SKM-1 (cell line): ENCODE data around the gene NEDD4L.

Experiments
- DNase-seq: peaks from one replicate; lab custom pipeline; 2025; ENCODE audit not compliant: unreplicated experiment; lab: John Stamatoyannopoulos, UW

NEDD4L gene

DNA sequence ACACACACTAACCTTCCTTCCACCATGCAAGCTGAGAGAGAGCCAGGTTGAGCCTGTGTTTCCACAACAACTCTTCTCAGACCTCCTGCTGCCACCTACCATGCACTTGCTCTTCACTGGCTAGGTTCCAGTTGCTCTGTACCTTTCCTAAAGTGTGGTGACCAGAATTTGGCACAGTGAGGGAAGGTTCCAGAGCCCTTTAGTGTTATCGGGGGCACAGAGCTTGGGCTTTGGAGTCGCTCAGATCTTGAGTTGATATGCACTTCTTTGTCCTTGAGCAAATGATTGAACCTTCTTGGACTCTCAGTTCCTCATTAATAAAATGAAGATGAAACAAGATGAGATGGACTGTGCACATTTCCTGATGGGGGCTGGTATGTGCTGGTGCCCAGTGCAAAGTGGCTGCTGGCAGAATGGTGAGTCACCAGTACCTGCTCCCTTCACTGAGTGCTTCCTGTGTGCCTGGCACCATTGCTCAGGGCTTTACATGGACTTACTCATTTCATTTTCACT, 47.1 kb downstream of the NEDD4L start:
- no peak for DNase-seq

DNA sequence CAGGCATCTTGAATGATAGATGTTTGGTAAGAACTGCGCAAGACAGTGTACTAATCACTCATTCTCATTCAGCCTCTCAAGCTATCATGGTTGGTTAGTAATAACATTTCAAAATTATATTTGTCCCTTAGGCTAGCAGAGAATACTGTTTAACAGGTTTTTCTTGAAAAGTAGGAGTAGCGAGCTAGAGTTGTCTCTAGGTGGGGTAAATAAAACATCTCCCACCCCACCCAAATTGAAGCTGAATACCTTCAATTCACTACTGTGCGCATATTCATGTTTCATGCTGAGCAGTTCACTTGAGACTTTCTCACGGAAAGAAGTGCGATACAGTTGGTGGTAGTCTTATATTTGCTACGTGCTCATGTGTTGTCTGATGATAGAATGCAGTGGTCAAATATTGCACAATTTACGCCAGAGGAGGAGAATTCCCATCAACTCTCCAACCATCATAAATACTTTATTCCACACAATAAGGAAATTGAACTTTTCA, 49.3 kb downstream of the NEDD4L start:
- DNase-seq: no peak

DNA sequence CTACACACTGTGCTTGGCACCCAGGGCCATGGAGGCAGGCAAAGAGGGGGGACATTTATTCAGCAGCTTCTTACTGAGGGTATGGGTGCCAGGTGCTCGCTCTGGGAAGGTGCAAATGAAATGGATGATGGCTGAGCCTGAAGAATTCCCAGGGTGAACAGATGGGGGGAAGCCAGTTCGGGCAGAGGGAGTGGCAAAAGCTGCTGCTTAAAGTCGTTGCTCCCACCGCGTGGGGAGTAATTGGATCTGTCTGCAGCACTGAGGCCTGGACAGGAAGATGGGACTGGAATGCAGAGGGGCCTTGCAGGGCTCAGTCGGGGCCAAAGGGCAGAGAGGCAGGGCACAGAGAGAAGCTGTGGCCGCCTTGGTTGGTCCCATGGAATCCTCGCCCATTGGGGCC, 51.2 kb downstream of the NEDD4L start:
- DNase-seq: no peak

DNA sequence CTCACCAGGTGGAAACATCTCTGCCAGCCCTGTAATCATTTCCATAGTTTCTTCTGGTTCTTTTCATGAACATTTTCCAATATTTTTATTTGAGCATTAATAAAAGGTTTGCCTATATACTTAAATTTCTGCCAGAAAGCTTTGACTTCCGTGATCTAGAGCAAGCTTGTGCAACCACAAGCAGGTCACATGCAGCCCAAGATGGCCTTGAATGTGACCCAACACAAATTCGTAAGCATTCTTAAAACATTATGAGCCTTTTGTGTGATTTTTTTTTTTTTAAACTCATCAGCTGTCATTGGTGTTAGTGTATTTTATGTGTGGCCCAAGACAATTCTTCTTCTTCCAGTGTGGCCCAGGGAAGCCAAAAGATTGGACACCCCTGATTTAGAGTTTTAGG, 51.6 kb downstream of the NEDD4L start:
- DNase-seq: no peak

DNA sequence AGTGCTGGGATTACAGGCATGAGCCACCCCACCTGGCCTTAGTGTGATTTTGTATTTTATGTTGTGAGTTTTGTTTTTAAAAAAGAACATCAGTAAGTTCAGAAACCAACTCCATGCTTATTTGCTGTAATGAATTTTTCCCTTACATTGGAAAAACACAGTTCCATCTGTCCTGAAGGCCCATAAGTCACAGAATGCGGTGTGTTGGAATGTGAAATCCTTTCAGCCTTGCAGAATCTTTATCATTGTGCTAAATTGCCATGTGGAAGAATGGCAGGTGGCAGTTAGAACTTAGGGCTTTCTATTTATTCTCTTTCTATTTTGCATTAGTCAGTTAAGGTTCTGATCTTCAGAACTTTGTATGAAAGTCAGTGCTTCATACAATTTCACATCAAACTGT, 52.6 kb downstream of the NEDD4L start:
- DNase-seq: no peak

DNA sequence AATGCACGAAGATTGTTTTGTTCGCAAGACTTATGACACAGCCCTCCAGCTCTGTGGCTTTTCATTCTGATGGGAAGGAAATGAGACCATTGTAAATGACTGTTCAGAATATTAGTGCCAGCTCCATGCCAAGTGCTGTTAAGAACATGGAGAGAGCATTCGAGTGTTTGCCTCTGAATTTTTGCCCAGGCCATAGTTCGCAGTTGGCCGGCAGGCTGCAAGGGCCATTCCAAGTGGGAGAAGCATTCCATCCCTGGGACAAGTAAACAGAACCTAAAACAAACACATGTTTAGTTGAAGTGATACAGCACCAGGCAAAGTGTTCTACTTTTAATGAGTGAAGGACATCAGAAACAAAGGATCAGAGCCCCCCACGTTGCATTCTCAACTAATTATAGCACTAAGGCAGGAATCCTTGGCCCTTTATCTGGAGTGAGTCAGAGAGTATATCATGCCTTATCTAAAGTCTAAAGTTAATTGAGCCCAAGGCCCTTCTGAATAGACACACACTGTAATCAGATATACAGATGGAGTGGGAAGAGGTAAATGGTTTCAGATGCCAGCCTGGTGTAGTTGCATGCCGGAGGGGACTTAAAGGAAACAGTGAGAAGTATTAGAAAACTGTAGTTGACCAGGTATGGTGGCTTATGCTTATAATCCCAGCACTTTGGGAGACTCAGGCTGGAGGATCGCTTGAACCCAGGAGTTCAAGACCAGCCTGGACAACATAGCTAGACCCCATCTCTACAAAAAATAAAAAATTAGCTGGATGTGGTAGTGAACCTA, 53.3 kb downstream of the NEDD4L start:
- no peak for DNase-seq

DNA sequence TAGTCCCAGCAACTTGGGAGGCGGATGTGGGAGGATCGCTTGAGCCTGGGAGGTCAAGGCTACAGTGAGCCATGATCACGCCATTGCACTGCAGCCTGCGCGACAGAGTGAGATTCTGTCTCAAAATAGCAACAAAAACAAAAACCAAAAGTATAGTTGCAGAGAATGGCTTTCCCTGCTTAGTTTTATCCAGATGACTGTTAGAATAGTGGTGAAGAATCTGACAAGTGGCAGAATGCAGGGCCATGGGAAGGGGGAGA, 53.8 kb downstream of the NEDD4L start:
- no peak for DNase-seq

DNA sequence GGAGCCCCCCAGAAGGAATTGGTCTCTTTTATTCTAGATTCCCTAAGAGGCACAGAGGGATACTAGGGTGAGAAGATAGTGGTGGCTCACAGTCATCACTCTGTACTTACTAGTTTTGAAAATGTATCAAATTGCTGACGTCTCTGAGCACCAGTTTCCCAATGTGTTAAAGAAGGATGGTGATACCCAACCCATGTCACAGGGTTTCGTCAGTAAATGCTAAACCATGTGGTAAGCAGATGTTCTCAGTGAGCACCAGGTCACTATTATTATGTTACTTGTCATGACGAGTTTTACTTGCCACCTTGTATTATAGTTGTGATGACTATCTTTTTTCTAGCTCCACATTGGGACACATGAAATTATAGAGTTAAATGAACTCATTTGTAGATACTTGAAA, 54.7 kb downstream of the NEDD4L start:
- no peak for DNase-seq

DNA sequence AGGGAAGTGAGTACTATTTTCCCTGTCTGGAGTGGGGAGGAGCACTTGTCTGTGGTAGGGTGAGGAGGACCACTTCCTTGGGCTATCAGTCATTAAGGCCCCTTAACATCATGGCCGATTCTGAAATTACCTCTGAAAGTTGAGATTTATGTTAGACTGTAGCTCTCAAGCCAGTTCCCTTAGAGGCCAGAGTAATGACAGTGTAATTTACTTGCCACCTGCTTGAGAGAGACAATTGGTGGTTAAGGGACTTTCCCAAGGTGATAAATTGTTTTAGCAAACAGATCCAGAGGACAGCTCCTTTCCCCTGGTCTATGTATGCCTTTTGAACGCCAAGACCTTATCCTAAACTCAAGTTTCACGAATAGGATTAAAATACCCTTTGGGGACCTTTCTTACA, 56.1 kb downstream of the NEDD4L start:
- no peak for DNase-seq

DNA sequence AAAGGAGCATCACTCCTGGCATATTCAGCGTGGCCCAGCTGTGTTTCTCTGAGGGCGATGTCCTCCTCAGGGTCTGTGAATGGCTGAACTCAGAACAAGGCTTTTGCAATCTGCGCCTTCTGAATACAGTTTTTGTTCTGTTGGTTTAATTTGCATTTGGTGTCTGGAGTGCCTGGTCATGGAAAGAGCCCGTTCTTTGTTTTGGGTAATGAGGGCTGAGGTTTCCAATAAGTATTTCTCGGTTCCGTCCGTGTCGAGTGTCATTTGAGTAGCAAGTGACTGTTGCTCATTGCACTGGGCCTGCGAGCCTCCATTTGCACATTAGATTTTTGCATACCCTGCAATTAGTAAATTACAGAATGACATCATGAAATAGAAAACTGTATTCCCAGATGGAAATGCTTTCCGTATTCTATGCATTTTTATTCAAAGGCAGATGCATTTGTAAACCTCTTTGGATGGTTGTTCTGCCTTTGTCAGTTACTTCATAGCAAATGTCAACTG, 57.3 kb downstream of the NEDD4L start:
- DNase-seq: no peak

DNA sequence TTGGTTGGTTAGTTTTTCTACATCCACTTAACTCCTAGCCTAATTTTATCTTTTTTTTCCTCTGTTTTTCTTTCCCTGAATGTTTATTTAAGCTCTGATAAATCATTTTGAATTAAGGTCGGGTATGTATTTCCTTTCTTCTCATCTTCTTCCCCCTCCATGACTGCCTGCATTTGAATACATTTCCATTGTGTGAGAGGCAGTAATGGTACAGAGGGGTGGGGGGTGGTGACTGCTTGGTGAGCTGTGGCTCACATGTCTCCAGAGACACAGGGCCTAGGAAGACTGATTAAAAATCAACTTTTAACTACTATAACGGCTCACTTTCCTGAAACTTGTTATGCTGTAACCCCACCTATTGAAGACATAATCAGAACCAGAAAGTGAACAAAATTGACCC, 58.0 kb downstream of the NEDD4L start:
- DNase-seq: no peak

DNA sequence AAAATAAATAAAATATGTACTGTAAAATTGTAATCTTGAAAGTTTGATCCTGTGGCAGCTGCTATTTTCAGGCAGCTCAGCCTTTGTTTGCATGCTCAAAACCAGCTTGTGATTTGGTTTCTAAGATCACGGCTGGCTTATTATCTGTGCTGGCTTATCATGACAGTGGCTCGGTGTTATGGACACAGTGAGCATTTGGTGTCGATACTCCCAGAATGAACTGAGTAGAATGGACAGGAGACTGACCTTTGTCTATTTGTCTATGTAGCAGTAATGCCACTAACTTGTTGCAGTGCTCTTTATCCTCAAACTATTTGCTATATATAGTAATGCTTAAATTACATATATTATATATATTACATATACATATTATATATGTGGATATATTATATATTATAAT, 58.8 kb downstream of the NEDD4L start:
- no peak for DNase-seq

DNA sequence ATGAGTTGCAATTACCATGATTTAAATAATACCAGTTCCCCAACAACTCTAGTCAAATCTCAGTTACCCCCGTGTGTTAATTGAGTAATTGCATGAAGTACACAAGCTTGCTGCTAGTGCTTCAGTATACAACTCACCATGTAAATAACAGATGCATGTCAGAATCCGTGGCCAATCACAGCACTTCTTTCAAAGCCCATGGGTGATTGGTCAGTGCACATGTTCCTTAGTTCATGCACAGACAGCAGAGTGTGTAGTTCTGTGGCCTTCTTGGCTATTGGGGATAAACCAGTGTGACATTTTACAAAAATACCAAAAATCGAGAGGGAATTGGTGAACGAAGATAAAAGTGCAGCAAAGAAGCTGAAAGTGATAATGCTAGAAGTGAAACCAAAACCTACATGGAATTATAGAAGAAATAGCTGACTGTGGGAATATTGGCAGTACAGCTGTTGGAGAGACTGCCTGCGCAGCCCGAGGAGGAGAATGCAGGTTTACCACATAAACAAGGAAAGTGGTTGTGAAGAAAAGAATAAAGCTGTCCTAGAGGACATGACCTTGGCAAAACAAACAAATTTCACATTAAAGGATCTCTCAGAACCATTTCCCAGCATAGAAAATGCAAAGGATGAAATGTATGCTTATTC, 59.4 kb downstream of the NEDD4L start:
- DNase-seq: no peak

DNA sequence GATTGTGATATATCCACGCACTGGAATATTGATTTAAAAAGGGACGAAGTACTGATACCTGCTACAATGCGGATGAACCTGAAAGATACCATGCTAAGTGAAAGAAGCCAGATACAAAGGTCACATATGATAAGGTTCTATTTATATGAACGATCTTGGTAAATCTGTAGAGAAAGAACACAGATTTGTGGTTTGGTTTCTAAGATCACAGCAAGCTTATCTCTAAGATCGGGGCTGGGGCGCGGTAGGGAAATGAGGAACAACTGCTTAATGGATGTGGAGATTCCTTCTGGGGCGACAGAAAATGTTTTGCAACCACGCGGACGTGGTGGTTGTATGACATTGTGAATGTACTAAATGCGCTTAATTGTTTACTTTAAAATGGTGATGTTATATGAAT, 60.1 kb downstream of the NEDD4L start:
- DNase-seq: no peak

DNA sequence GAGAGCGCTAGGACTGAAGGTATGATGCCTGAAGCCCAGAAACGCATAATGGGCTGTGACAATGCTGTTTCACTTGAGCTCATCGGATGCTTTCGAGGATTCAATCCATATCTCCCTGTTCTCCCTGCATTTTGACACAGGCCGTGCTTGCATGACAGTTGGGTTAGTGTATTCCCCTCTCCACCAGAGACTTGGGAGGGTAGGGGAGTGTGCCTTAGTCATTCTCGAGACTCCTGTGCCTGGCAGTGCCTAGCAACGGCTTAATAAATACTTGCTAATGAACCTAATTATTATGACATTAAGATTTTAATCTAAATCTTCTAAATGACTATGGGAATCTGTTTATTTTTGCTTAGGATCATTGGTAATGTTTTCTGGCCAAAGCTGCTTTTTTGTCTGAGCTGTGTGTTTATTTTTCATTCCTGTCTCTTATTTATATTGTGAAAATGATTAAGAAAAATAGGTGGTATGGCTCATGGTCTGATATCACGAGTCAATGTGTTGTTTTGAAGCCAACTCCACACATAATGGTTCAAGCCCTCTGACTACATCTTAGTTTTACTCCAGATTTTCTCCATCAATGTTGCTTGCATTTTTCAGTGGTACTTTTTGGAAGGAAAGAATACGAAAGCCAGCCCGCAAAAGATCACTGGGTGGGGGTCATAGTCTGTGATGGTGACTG, 61.3 kb downstream of the NEDD4L start:
- no peak for DNase-seq

DNA sequence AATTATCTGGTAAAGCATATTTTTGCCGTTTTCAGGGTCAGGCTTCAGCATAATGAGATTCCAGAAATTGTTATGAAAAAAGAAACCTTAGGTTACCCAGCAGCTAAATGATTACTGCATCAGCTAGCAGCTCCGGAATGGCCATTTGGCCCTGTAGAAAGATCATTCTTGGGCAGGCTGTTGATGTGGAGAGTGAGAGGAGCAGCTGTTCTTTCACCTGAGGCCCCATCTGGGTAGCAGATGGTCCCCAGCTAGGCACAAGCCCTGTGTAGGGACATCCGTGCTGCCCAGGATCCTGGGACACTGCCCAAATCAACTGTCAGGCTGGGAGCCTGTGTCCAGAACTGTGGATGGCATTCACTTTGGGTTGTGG, 61.8 kb downstream of the NEDD4L start:
- DNase-seq: no peak

DNA sequence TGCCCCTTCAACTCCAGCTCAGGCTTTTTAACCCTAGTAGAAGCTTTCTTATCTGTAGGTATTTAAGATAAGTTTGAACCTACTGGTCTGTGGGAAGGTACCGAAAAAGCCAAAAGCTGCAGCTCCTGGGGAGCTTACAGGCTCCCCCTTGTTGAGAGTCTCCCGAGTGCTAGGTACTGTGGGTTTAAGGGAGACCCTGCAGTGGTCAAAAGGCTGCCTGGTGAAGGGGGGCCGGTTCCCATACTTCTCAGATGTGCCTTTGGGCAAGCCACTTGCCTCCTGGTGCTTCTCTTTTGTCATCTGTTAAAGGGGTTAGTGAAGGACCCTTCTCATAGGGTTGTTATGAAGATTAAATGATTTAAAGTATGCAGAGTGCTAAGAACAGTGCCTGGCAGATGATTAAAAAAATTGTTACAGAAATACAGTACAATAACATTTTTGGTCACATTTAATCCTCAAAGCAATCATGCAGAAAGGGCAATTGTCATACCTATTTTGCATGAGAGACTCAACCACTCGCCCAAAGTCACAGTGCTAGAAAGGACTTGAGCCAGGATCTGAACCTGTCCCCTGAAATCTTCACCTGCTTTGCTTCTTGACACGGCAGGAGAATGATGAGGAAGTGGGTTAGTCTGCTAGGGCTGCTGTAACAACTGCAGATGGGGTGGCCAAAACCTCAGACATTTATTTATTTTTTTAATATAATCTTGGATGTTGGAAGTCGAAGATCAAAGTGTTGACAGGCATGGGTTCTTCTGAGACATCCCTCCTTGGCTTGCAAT, 62.5 kb downstream of the NEDD4L start:
- no peak for DNase-seq

DNA sequence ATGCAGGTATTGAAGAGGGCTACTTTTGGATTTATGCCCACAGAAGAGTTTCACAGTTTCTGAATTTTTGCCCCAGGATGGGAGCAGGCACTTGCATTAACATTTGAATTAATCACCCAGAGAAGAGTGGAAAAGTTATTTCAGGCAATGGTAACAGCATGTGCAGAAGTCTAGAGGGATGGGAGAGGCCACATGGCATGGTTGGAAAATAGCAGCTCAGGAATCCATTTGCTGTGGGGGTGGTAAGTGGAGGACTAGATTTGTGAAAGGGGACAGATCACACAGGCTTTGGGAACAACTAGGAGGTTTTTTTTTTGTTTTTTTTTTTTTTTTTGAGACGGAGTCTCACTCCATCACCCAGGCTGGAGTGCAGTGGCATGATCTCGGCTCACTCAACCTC, 65.2 kb downstream of the NEDD4L start:
- no peak for DNase-seq

DNA sequence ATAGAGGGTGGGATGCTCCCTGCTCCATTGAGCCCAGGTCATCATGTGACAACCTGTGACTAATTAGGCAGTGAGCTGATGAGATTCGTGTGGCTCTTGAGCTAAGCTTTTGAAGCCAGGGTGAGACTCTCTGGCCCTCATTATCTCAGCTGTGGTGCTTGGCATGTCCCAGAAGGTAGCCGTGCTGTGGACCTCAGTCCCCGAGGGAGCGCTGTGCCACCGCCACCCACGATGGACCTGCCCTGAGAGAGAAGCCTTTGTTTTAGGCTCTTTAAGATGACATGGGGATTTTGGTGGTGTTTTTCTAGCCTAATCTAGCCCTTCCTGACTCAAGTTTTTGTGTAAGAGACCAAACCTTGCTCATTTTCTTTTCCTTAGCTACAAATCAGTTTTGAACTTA, 66.4 kb downstream of the NEDD4L start:
- DNase-seq: no peak

DNA sequence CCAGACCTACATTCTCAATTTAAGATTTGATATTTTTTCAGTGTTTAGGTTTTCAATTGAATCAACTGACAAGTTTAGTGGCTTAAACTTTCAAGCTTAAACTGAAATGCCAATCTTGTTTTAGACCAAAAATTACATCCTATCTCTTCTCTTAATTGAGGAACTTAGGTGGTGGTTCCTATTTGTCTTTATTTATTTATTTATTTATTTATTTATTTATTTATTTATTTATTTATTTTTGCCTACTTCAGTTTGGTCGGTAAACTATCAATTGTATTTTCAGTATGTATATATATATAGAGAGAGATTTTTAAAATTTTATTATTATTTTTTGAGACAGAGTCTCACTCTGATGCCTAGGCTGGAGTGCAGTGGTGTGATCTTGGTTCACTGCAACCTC, 68.1 kb downstream of the NEDD4L start:
- no peak for DNase-seq

DNA sequence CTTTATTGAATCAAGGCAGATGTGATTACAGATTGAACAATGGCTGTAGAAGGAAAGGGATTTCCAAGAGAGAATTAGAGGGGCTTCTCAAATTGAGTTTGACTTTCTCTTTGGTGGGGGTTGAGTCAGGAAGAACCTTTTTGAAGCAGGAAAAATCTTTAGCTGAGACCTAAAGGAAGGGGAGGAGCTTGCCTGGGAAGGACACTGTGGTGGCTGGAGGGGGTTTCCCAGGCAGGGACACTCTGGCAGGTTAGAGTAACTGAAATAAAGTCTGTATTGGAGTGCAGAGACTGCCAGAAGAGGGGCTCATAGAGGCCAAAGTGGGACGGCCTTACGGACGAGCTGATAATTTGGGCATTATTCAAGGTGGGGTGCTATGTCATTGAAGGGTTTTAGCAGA, 69.3 kb downstream of the NEDD4L start:
- no peak for DNase-seq
